HT1080 (cell line): ENCODE data around the gene AOX1. TPM values are rescaled to one million over a fixed set of nuclear protein-coding genes. Genes with fewer than 3 reads are reported as not detected.
A peak's percentile ranks its signal among the peaks of the same experiment; 100 is the strongest.
"Not testable (repeated sequence)": the region's sequence is repeated elsewhere in the genome, so short reads cannot be mapped to it uniquely, and the experiment has no call there.

Experiments used
- DNase-seq: peaks from one replicate; pipeline ENCODE4 v3.0.0-alpha.2; 2015; ENCODE audit warnings: low read depth
- total RNA-seq: library from RNA; depleted of rRNA; stranded (reverse); fragments of >200 nt; shearing (Covaris generic); gene quantifications from 2 replicates; pipeline ENCODE4 v1.2.3, GENCODE V29; 2014

AOX1 gene
- total RNA-seq, 1 experiment from 2014 or later, result 27.6 TPM

GRCh38 chr2:200625282-200625681 is 39.5 kb downstream of the AOX1 start:
- no peak for DNase-seq

DNA sequence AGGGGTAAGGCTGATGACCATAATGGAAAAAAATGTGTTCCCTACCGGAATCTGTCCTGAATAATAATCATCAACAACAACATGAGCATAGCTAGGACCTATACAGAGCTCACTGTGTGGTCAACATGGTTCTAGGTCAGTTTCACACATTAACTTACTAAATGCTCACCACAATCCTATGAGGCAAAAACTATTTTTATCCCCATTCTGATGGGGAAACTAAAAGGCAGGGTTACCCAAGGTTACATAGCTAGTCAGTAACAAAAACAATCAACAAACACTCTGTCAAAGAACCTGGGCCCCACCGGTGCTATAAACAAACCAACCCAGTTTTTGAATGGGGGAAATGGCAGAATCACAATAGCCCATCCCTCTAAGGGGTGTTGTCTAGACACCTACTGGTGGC is 40.1 kb downstream of the AOX1 start:
- DNase-seq, result no peak

GRCh38 chr2:200627110-200627770 is 41.4 kb downstream of the AOX1 start:
- no peak for DNase-seq

DNA sequence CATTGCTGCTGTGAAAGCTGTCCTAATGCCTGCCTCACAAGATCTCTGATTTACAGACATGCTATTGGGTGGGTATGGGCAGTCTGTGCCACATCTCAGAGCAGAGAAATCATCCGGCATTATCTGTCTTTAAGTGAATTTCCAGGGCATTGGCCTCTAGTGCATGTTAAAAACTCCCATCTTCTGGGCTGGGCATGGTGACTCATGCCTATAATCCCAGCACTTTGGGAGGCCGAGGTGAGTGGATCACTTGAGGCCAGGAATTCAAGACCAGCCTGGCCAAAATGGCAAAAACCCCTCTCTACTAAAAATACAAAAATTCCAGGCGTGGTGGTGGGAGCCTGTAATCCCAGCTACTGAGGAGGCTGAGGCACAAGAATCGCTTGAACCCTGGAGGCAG is 42.6 kb downstream of the AOX1 start:
- DNase-seq, result peak; percentile 68

DNA sequence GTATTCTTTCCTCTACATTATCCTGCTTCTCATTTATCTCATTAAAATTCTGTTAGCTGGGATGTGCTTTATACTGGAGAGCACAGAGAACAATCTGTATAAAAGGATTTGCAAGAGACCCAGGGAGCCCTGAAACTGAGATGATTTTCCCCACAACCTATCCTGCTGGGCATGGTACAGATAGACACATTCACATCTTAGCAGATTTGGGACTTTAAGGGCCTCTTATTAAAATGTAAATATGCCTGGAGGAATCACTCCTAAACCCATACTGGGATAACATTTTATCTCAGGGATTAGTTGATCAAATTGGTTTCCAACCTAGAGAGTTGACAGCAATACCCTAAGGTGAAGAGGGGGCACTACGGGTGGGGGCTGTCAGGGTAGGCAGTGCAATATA is 45.5 kb downstream of the AOX1 start:
- no peak for DNase-seq

- no peak for DNase-seq
These were observed 48.6 kb downstream of the AOX1 start for GRCh38 chr2:200634231-200634964.

GRCh38 chr2:200635251-200635650 is 49.4 kb downstream of the AOX1 start:
- DNase-seq, result no peak

- no peak for DNase-seq
These were observed 52.1 kb downstream of the AOX1 start for GRCh38 chr2:200637901-200638300.

GRCh38 chr2:200640176-200640575 is 54.4 kb downstream of the AOX1 start:
- no peak for DNase-seq

DNA sequence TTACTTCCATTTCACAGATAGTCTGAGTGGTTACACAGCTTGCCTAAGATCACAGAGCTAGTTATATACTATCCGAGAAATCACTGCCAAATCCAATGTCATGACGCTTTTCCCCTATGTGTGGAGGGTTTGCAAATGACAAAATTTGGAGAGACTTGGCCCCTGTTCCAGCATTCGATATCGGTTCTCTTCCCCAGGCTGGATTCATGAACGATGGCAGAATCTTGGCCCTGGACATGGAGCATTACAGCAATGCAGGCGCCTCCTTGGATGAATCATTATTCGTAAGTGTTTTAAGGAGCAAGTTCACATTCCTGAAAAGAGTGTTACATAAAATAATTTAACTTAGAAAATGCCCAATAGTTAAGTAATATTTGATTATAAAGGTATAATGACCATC is 55.1 kb downstream of the AOX1 start:
- no peak for DNase-seq

DNA sequence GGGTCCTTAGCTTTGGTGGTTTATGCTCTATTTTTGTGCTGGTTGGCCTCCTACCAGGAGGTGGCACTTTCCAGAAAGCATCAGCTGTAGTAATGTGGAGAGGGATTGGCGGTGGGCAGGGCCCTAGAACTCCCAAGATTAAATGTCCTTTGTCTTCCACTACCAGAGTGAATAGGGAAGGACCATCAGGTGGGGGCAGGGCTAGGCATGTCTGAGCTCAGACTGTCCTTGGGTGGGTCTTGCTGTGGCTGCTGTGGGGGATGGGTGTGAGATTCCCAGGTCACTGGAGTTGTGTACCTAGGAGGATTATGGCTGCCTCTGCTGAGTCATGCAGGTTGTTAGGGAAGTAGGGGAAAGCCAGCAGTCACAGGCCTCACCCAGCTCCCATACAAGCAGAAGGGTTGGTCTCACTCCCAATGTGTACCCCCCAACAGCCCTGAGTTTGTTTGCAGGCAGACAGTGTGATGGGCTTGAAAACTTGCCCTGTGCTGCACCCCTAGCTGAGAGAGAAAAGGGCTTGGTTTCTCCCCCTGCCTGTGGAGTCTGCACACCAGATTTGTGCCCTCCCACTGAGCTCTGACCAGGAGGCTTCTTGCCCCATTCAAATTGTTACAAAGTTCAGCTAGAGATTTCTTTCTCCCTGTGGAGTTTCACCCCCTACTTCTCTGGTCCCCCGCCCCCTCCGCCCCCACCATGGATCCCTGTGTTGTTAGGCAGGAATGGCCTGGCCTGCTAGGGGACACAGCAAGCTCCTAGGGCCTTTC is 62.9 kb downstream of the AOX1 start:
- not testable (repeated sequence) for DNase-seq

GRCh38 chr2:200649724-200650123 is 63.9 kb downstream of the AOX1 start:
- DNase-seq, result no peak

DNA sequence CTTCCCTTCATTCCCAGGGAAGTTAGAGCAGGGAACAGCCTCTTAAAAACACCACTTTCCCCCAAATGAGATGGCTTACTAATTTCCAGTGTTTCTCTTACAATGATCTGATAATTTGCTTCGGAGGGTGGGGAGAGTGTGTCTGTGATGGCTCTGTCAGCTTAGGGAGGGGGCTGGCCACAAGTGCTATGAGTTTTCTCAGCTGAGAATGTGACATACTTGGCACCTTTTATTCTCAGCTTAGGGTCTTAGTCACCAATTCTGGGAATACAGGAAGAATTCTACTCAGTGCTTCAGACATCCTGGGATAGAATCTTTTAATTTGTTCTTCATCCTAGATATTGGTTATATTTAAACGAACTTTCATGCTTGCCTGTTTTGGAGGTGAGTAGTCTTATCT is 64.4 kb downstream of the AOX1 start:
- no peak for DNase-seq

GRCh38 chr2:200652158-200652557 is 66.3 kb downstream of the AOX1 start:
- no peak for DNase-seq

DNA sequence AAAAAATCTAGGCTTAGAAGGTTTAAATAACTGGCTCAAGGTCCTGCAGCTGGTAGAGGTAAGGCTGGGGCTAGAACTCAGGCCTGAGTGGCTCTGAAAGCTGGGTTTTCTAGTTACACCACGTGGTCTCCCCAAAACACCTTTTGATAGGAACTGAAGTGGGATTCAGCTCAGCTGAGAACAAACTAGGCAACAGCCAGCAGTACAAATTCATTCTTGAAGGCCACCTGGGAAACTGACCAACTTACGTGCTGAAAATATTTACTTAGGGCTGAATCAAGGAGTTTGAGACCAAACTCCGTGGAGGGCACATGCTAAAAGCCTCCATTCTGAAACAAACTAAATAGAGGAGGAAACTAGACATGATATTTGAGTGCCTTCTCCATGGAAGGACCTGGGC is 67.2 kb downstream of the AOX1 start:
- no peak for DNase-seq

- no peak for DNase-seq
These were observed 69.0 kb downstream of the AOX1 start for GRCh38 chr2:200654823-200655222.

DNA sequence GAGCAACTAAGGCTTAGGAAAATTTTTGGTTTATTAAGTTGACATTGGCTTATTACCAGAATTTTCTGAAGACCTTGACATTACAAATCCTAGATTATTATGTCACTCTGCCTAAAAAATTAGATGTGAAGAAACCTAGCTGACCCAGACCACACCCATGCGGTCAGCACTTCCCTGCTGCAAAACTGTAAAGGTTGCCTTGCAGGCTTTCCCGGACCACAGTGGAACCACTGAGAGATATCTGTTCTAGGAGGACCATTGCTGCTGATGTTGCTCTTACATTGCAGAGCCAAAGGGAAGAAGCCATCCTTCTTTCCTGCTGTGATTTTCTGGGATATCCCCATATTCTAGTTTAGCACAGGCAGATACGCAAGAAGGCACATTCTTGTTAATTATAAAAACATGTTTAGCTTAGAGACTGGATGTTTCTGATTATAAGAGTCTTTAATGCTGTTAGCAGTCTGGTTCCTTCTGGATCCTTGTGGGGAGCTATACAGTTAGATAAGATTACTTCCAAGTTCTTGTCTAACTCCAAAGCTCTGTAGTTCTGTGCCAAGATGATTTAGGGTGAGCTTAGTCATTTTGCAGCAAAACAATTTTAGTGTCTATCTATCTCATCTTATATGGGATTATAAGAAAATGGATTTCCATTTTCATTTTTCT is 70.2 kb downstream of the AOX1 start:
- DNase-seq, result no peak

GRCh38 chr2:200658278-200658864 is 72.6 kb downstream of the AOX1 start:
- DNase-seq, result no peak

- DNase-seq, result no peak
These were observed 73.6 kb downstream of the AOX1 start for GRCh38 chr2:200659410-200659809.

GRCh38 chr2:200661477-200661876 is 75.7 kb downstream of the AOX1 start:
- DNase-seq, result no peak

GRCh38 chr2:200662727-200663126 is 76.9 kb downstream of the AOX1 start:
- peak; percentile 89 for DNase-seq
